GM10248 (cell line): Measurements from ENCODE around the gene FCRL1.

Experiments used
- CTCF ChIA-PET: fragments of 300-600 bp; sonication (Branson Sonifier 250); formaldehyde crosslinking; extraction: SDS; loops from one replicate; lab custom pipeline; 2021; ENCODE audit warnings: antibody characterized with exemption; lab: Yijun Ruan, JAX
- POLR2A ChIA-PET: fragments of 350-650 bp; sonication (Branson Sonifier 250); formaldehyde crosslinking; extraction: SDS; loops from one replicate; lab custom pipeline; 2020; ENCODE audit warnings: antibody characterized with exemption; lab: Yijun Ruan, JAX
- DNase-seq: peaks from one replicate; pipeline ENCODE4 v3.0.0; 2012; ENCODE audit errors: extremely low spot score
- TF ChIP-seq, protein P1 (sequence below): IDR thresholded peaks from 2 replicates; pipeline ENCODE4 v1.5.1; 2012; ENCODE audit warnings: mild to moderate bottlenecking, low read depth; ENCODE audit errors: extremely low read depth, missing control alignments, control extremely low read depth

Gene FCRL1

GRCh38 chr1:157813269-157813668 lies 6.7 kb downstream of the FCRL1 start:
- POLR2A ChIA-PET, result no interaction called here
- no peak for DNase-seq
- CTCF ChIA-PET, result interaction anchor here (1.5 kb wide), 1 partner anchor 233 kb away, joined by 3 read pairs; no protein-coding TSS in a partner anchor
- TF ChIP-seq, protein P1, sequence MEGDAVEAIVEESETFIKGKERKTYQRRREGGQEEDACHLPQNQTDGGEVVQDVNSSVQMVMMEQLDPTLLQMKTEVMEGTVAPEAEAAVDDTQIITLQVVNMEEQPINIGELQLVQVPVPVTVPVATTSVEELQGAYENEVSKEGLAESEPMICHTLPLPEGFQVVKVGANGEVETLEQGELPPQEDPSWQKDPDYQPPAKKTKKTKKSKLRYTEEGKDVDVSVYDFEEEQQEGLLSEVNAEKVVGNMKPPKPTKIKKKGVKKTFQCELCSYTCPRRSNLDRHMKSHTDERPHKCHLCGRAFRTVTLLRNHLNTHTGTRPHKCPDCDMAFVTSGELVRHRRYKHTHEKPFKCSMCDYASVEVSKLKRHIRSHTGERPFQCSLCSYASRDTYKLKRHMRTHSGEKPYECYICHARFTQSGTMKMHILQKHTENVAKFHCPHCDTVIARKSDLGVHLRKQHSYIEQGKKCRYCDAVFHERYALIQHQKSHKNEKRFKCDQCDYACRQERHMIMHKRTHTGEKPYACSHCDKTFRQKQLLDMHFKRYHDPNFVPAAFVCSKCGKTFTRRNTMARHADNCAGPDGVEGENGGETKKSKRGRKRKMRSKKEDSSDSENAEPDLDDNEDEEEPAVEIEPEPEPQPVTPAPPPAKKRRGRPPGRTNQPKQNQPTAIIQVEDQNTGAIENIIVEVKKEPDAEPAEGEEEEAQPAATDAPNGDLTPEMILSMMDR, result no peak

GRCh38 chr1:157806431-157807149 lies 13.3 kb downstream of the FCRL1 start:
- CTCF ChIA-PET, result interaction anchor here (0.9 to 1.4 kb wide), 7 partner anchors 10 to 226 kb away, joined by 3 to 8 read pairs (median 4); no protein-coding TSS in a partner anchor
- DNase-seq, result peak; percentile 51
- POLR2A ChIA-PET, result no interaction called here
- TF ChIP-seq, protein P1, result no peak

DNA sequence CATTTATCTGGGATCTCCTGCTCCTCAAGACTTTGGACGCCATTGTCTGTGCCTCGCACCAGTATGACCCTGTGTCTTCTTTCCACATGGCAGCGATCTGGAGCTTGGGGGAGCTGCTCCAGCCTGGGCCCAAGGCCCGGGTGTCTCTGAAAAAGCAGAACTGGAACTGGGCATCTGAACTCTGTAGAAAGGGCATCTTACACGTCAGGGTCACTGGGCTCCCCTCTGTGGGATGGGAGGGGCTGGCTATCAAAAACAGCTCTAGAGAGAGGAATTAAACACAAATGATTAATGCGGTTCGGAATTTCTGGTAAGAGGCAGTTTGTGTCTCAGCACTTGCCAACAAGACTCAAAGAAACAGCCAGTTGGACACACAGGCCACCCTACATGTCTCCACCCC lies 16.1 kb downstream of the FCRL1 start:
- ChIA-PET CTCF (interaction anchor here (1.1 to 1.3 kb wide), 2 partner anchors 11 to 32 kb away, joined by 3 to 5 read pairs; no protein-coding TSS in a partner anchor), POLR2A (no interaction called here)
- DNase-seq, result no peak

GRCh38 chr1:157799996-157800395 lies 19.9 kb downstream of the FCRL1 start:
- no peak for DNase-seq
- CTCF ChIA-PET, result no interaction called here
- POLR2A ChIA-PET, result no interaction called here
- TF ChIP-seq, protein P1, result no peak

More for the DNA sequence above, 16.1 kb downstream of the FCRL1 start:
- TF ChIP-seq, protein P1, result no peak

DNA sequence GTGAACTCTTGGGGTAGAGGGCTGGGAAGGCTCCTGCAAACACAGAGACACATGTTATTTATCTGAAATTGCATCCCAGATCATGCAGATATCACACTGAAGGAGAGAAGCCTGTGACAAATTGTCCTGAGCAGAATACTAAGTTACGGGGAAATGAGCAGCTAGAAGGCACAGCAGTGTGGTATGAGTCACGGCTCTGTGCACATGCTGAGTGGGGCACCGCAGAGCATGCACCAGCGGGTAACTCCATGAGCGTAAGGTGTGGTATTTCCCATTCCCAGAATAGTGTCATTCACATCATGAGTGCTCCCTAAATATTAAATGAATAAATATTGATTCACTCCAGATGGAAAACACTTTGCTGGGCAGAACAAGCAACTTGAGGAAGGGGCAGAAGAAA lies 21.7 kb downstream of the FCRL1 start:
- TF ChIP-seq, protein P1, result no peak
- no peak for DNase-seq
- ChIA-PET CTCF (no interaction called here), POLR2A (no interaction called here)

DNA sequence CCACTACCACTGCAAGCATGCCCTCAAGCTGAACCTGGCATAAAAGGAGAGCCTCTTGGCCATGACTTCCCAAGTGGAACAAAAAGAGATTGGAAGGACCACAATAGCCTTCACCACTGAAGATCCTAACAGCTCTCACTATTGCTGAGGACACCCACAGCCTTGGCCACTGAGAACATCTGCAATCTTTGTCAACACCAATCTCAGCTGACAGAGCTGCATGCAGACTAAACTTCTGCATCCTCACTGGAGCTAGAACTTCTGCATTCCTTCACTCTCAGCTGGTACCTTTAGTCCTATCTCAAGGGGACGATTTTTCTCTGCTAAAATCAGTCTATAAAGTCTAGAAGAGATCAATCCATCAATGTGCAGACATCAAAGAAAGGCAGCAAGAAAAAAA lies 34.7 kb downstream of the FCRL1 start:
- CTCF ChIA-PET, result no interaction called here
- TF ChIP-seq, protein P1, result no peak
- POLR2A ChIA-PET, result no interaction called here
- DNase-seq, result no peak

- DNase-seq, result no peak
- ChIA-PET CTCF (no interaction called here), POLR2A (no interaction called here)
- TF ChIP-seq, protein P1, result no peak
These were observed 35.1 kb downstream of the FCRL1 start for GRCh38 chr1:157784801-157785200.
